GM18909 (cell line): ENCODE data around the gene BCL2.

ENCODE experiments used
- ATAC-seq: cut with Tn5 transposase; IDR thresholded peaks from one replicate; pipeline ENCODE4 v1.9.1; 2021; ENCODE audit warnings: mild to moderate bottlenecking; ENCODE audit not compliant: unreplicated experiment, poor library complexity

The BCL2 gene

GRCh38 chr18:63312019-63312409 lies 7.6 kb downstream of the BCL2 start:
- ATAC-seq = no peak

- ATAC-seq = peak; percentile 73
Observed at GRCh38 chr18:63311118-63312018, 8.2 kb downstream of the BCL2 start.

GRCh38 chr18:63309422-63309821 lies 10.1 kb downstream of the BCL2 start:
- no peak for ATAC-seq

GRCh38 chr18:63307551-63308200 lies 11.9 kb downstream of the BCL2 start:
- ATAC-seq = no peak

GRCh38 chr18:63306819-63307550 lies 12.6 kb downstream of the BCL2 start:
- ATAC-seq = no peak

GRCh38 chr18:63306249-63306648 lies 13.3 kb downstream of the BCL2 start:
- no peak for ATAC-seq

GRCh38 chr18:63303547-63303946 lies 16.0 kb downstream of the BCL2 start:
- ATAC-seq = no peak

GRCh38 chr18:63302636-63303405 lies 16.7 kb downstream of the BCL2 start:
- ATAC-seq = no peak

- ATAC-seq = no peak
Observed at GRCh38 chr18:63302220-63302619, 17.3 kb downstream of the BCL2 start.

GRCh38 chr18:63301434-63301833 lies 18.1 kb downstream of the BCL2 start:
- ATAC-seq = no peak

GRCh38 chr18:63299837-63300745 lies 19.5 kb downstream of the BCL2 start:
- ATAC-seq = peak; percentile 66

GRCh38 chr18:63298400-63299365 lies 20.9 kb downstream of the BCL2 start:
- ATAC-seq = no peak

GRCh38 chr18:63297687-63298399 lies 21.7 kb downstream of the BCL2 start:
- ATAC-seq = no peak

GRCh38 chr18:63293935-63294334 lies 25.6 kb downstream of the BCL2 start:
- no peak for ATAC-seq

GRCh38 chr18:63292831-63293683 lies 26.5 kb downstream of the BCL2 start:
- ATAC-seq = peak; percentile 78

GRCh38 chr18:63291278-63291677 lies 28.3 kb downstream of the BCL2 start:
- ATAC-seq = no peak

GRCh38 chr18:63290821-63291200 lies 28.8 kb downstream of the BCL2 start:
- no peak for ATAC-seq
